HG03469 (cell line): Measurements from ENCODE around the gene GPSM3.
"Not testable (repeated sequence)": the region's sequence is repeated elsewhere in the genome, so short reads cannot be mapped to it uniquely, and the experiment has no call there.

ENCODE experiments used
- ATAC-seq: cut with Tn5 transposase; IDR thresholded peaks from one replicate; pipeline ENCODE4 v1.9.1; 2021; ENCODE audit warnings: mild to moderate bottlenecking, moderate library complexity, moderate number of reproducible peaks; ENCODE audit not compliant: unreplicated experiment

Gene GPSM3

GRCh38 chr6:32188381-32189068 is 3.9 kb downstream of the GPSM3 start:
- no peak for ATAC-seq

GRCh38 chr6:32187725-32188380 is 4.6 kb downstream of the GPSM3 start:
- ATAC-seq, result not testable (repeated sequence)

GRCh38 chr6:32187009-32187709 is 5.3 kb downstream of the GPSM3 start:
- no peak for ATAC-seq

- ATAC-seq, result not testable (repeated sequence)
Measured at GRCh38 chr6:32186151-32186840, 6.1 kb downstream of the GPSM3 start.

GRCh38 chr6:32185681-32186131 is 6.7 kb downstream of the GPSM3 start:
- ATAC-seq, result not testable (repeated sequence)

- no peak for ATAC-seq
Measured at GRCh38 chr6:32184084-32184640, 8.3 kb downstream of the GPSM3 start, which contains the start of gene AGER. Gene AGER, minus strand, starts transcription at chr6:32184253. Its CDS starts 31 bp downstream, at chr6:32184222.

GRCh38 chr6:32183483-32184083 is 8.9 kb downstream of the GPSM3 start:
- no peak for ATAC-seq

- no peak for ATAC-seq
Measured at GRCh38 chr6:32183030-32183429, 9.4 kb downstream of the GPSM3 start.

- ATAC-seq, result no peak
Measured at GRCh38 chr6:32182555-32182981, 9.9 kb downstream of the GPSM3 start.

- no peak for ATAC-seq
Measured at GRCh38 chr6:32181915-32182529, 10.4 kb downstream of the GPSM3 start.

GRCh38 chr6:32181148-32181702 is 11.2 kb downstream of the GPSM3 start:
- no peak for ATAC-seq

- no peak for ATAC-seq
Measured at GRCh38 chr6:32179766-32180405, 12.6 kb downstream of the GPSM3 start.

- ATAC-seq, result no peak
Measured at GRCh38 chr6:32178547-32179440, 13.6 kb downstream of the GPSM3 start.

GRCh38 chr6:32177788-32178546 is 14.5 kb downstream of the GPSM3 start, which contains the start of gene RNF5:
Gene RNF5, plus strand, starts transcription at chr6:32178405. Its CDS starts 107 bp downstream, at chr6:32178512.
- peak; percentile 71 for ATAC-seq

GRCh38 chr6:32177183-32177787 is 15.2 kb downstream of the GPSM3 start:
- no peak for ATAC-seq

- no peak for ATAC-seq
Measured at GRCh38 chr6:32176476-32177182, 15.8 kb downstream of the GPSM3 start.
